Transverse colon (tissue), 4 donors: ENCODE data around the gene NCAPD2.

Source experiments
- CTCF ChIP-seq, 5 experiments: fragments of 200-600 bp in 3 of 5; fragments of 450-650 bp in 2 of 5; sonication (generic) in 3 of 5; IDR thresholded peaks; 1 replicate in 2 of 5; 2 replicates in 3 of 5; pipeline ENCODE4 v1.5.1; 2016 to 2017; ENCODE audit warnings: antibody characterized with exemption in 5 of 5, inconsistent platforms in 3 of 5, mild to moderate bottlenecking in 2 of 5, moderate library complexity in 1 of 5
- EP300 ChIP-seq: sonication (generic); formaldehyde crosslinking; IDR thresholded peaks from one replicate; pipeline ENCODE4 v1.6.1; 2017; ENCODE audit warnings: antibody characterized with exemption, low read depth
- POLR2A ChIP-seq: fragments of 450-650 bp; IDR thresholded peaks from one replicate; pipeline ENCODE4 v1.6.1; 2016; ENCODE audit warnings: antibody characterized with exemption, mild to moderate bottlenecking, moderate library complexity
- POLR2AphosphoS5 ChIP-seq, 3 donors: sonication (generic); formaldehyde crosslinking; IDR thresholded peaks; one replicate each; pipeline ENCODE4 v1.6.1; 2016; ENCODE audit warnings: antibody characterized with exemption in 3 of 3

DNA sequence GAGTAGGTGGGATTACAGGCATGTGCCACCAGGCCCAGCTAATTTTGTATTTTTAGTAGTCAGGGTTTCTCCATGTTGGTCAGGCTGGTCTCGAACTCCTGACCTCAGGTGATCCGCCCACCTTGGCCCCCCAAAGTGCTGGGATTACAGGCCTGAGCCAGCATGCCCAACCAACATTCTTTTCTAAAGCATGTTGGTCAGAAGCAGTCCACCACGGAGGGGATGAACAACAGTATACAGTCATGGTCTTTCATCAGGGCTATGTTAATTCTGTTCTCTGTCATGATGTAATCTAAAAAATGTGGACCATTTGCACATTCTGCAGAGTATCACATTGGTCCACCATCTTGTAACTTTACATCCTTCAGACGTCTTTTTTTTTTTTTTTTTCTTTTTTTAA is 4.5 kb upstream of the NCAPD2 start:
- TF ChIP-seq EP300 (no peak), CTCF (IDR thresholded peaks at IDR 0.05) (no peak), POLR2A (no peak), POLR2AphosphoS5 (IDR thresholded peaks at IDR 0.05) (no peak)
